ENCODE results near the gene CELA2B.

GRCh38 chr1:15431571-15431948 lies 44.3 kb upstream of the CELA2B start:
- TF ChIP-seq CTCF (conservative IDR thresholded peaks at IDR 0.05) (no peak), EZH2 (IDR thresholded peaks at IDR 0.05; ENCODE audit: low read depth) (no peak)

Data from PC-9 (cell line).